Measurements from ENCODE around the gene HSPBAP1.

The HSPBAP1 gene

GRCh38 chr3:122793568-122794416 lies at the start of gene HSPBAP1:
TSS of gene HSPBAP1 (minus strand) at chr3:122793831. CDS start at chr3:122793680, 151 bp downstream.
- DNase-seq = peak; percentile 93

GRCh38 chr3:122835590-122835989 lies 42.0 kb upstream of the HSPBAP1 start:
- DNase-seq = no peak

- no peak for DNase-seq
These were observed 34.6 kb upstream of the HSPBAP1 start for GRCh38 chr3:122828281-122828680.

- DNase-seq = no peak
These were observed 32.6 kb upstream of the HSPBAP1 start for GRCh38 chr3:122826278-122826677.

- peak; percentile 76 for DNase-seq
These were observed 31.8 kb upstream of the HSPBAP1 start for GRCh38 chr3:122825460-122825859.

GRCh38 chr3:122824465-122825381 lies 31.1 kb upstream of the HSPBAP1 start:
- DNase-seq = peak; percentile 49

GRCh38 chr3:122816587-122816986 lies 23.0 kb upstream of the HSPBAP1 start:
- DNase-seq = no peak

GRCh38 chr3:122810734-122811133 lies 17.1 kb upstream of the HSPBAP1 start:
- DNase-seq = no peak

GRCh38 chr3:122803977-122804376 lies 10.3 kb upstream of the HSPBAP1 start:
- DNase-seq = no peak

- no peak for DNase-seq
These were observed 8.7 kb upstream of the HSPBAP1 start for GRCh38 chr3:122802323-122802722.

- peak; percentile 43 for DNase-seq
These were observed 7.1 kb upstream of the HSPBAP1 start for GRCh38 chr3:122800706-122801237.

- DNase-seq = no peak
These were observed 6.4 kb upstream of the HSPBAP1 start for GRCh38 chr3:122800031-122800430.

- DNase-seq = no peak
These were observed 5.7 kb upstream of the HSPBAP1 start for GRCh38 chr3:122799322-122799721.

- DNase-seq = peak; percentile 32
These were observed 3.7 kb upstream of the HSPBAP1 start for GRCh38 chr3:122797291-122797690.

GRCh38 chr3:122795674-122796195 lies 2.1 kb upstream of the HSPBAP1 start:
- DNase-seq = peak; percentile 56

- peak; percentile 86 for DNase-seq
These were observed 1.4 kb upstream of the HSPBAP1 start, which contains the start of gene SLC49A4 for GRCh38 chr3:122794779-122795673. TSS of gene SLC49A4 (plus strand) at chr3:122795069. CDS start at chr3:122795193, 124 bp downstream.

GRCh38 chr3:122794483-122794778 lies 800 bp upstream of the HSPBAP1 start:
- DNase-seq = no peak

- no peak for DNase-seq
These were observed 3.9 kb downstream of the HSPBAP1 start for GRCh38 chr3:122789585-122790273.

- no peak for DNase-seq
These were observed 5.8 kb downstream of the HSPBAP1 start for GRCh38 chr3:122787872-122788271.

GRCh38 chr3:122786066-122786465 lies 7.6 kb downstream of the HSPBAP1 start:
- no peak for DNase-seq

- no peak for DNase-seq
These were observed 8.4 kb downstream of the HSPBAP1 start for GRCh38 chr3:122785231-122785630.

- DNase-seq = no peak
These were observed 9.2 kb downstream of the HSPBAP1 start for GRCh38 chr3:122784436-122784835.

All from suppressor macrophage treated with lipopolysaccharide for 4 hours (primary cell).